Heart left ventricle (tissue), 16 donors: ENCODE measurements around the gene RINL. TPM values are rescaled to one million over a fixed set of nuclear protein-coding genes. Genes with fewer than 3 reads are reported as not detected.
A peak's percentile ranks its signal among the peaks of the same experiment; 100 is the strongest.

Source experiments
- ATAC-seq, 4 donors: fragments of 200-7000 bp; cut with Tn5 transposase; one replicate each; pipeline ENCODE4 v1.9.1; 2020 to 2022; ENCODE audit warnings: moderate library complexity in 4 of 4, mild to moderate bottlenecking in 3 of 4, moderate number of reproducible peaks in 1 of 4
- DNase-seq, 5 donors: peaks; one replicate each; pipeline ENCODE4 v3.0.0-alpha.2; 2020
- H3K27ac ChIP-seq, 12 donors: fragments of 200-600 bp; sonication (generic) in 4 of 12; one replicate each; pipeline versions ENCODE4 v1.5.0 to v1.8.0; 2016 to 2022; ENCODE audit warnings: mild to moderate bottlenecking in 2 of 12
- H3K27me3 ChIP-seq, 9 donors: fragments of 200-600 bp; sonication (generic) in 2 of 9; one replicate each; pipeline versions ENCODE4 v1.5.1 to v1.8.0; 2016 to 2022; ENCODE audit warnings: mild to moderate bottlenecking in 3 of 9
- H3K36me3 ChIP-seq, 9 donors: fragments of 200-600 bp; sonication (generic) in 2 of 9; one replicate each; pipeline versions ENCODE4 v1.5.0 to v1.8.0; 2018 to 2022; ENCODE audit warnings: mild to moderate bottlenecking in 2 of 9
- H3K4me1 ChIP-seq, 12 donors: fragments of 200-600 bp; sonication (generic) in 4 of 12; one replicate each; pipeline versions ENCODE4 v1.5.0 to v1.8.0; 2016 to 2022; ENCODE audit warnings: mild to moderate bottlenecking in 3 of 12
- H3K4me3 ChIP-seq, 12 donors: fragments of 200-600 bp; sonication (generic) in 4 of 12; one replicate each; pipeline versions ENCODE4 v1.5.0 to v1.8.0; 2017 to 2022; ENCODE audit warnings: mild to moderate bottlenecking in 9 of 12, moderate library complexity in 4 of 12
- H3K9me3 ChIP-seq, 12 donors: fragments of 200-600 bp; sonication (generic) in 4 of 12; one replicate each; pipeline versions ENCODE4 v1.5.0 to v1.8.0; 2016 to 2022; ENCODE audit warnings: mild to moderate bottlenecking in 1 of 12
- CTCF ChIP-seq, 12 donors: fragments of 200-600 bp; sonication (generic) in 4 of 12; IDR thresholded peaks; one replicate each; pipeline versions ENCODE4 v1.5.0 to v1.8.0; 2018 to 2022; ENCODE audit warnings: antibody characterized with exemption in 12 of 12, mild to moderate bottlenecking in 5 of 12
- POLR2A ChIP-seq, 2 donors: fragments of 450-650 bp; IDR thresholded peaks; one replicate each; pipeline ENCODE4 v1.6.1; 2017; ENCODE audit warnings: antibody characterized with exemption in 2 of 2, mild to moderate bottlenecking in 2 of 2, moderate library complexity in 2 of 2
- WGBS, 4 donors: extraction: QIAGEN DNeasy Blood & Tissue Kit in 2 of 4; methylation state at CpG; one replicate each; pipeline versions ENCODE4 v1.1.5 to v1.1.7; 2013 to 2018; 5-methylcytosine and 5-hydroxymethylcytosine counted together
- intact Hi-C, 10 donors: fragments of 100-400 bp; cut with DNase I; formaldehyde crosslinking; loops; one replicate each; pipeline versions ENCODE4 v1.11.1 to v1.14.2; 2022
- polyA plus RNA-seq, 2 donors: library from polyadenylated mRNA; stranded (reverse); fragments of 200-250 nt; gene quantifications; one replicate each; pipeline ENCODE4 v1.2.3, GENCODE V29; 2013
- total RNA-seq, 9 donors: library from RNA; depleted of rRNA in 2 of 9; stranded (reverse); fragments of >200 nt in 2 of 9; fragmentation: NEBNext Ultra II Directional in 3 of 9; extraction: Animal tissue kit (Norgen Biotek cat#: 25700) in 3 of 9; gene quantifications; one replicate each; pipeline versions ENCODE4 v1.1.0 to v1.2.4, GENCODE V29; 2016 to 2023
- donor health status: ischemic (EF 13 %, LVEDD 7.1; RV severe dilation, severe dysfunction).
- donor health status: healthy with polysubstance abuse.
- donor health status: DM: no; HTN: yes; CAD: no.
- donor health status: DM: no; HTN: no; CAD: no.
- donor health status: ischemic (EF 25% LVEDD 6.9; RV normal size, moderate dysfunction).
- donor health status: ischemic (EF 25% LVEDD 5.7; RV mildly dilated, moderate dysfunction).
- donor health status: healthy.
- donor health status: DM: yes; HTN: yes; CAD: no.
- donor health status: ischemic (EF 35%, LVEDD 5.7; RV mildly dilated, moderate dysfunction).
- donor health status: nonischemic (EF 11% LVEDD 7.7; RV severe dilation, severe dysfunction).
- donor health status: DM: yes; HTN: yes; CAD: no.
- donor health status: PGD.
- donor health status: ischemic (EF 29% LVEDD 5.4; RV normal size, mild dysfunction).
- donor health status: nonischemic (EF 23%, LVEDD 6.1; RV moderate dilation, normal function).

Gene RINL
- total and polyA plus RNA-seq, 11 donors, result 1.6 to 11.3 (median 4.3) TPM

DNA sequence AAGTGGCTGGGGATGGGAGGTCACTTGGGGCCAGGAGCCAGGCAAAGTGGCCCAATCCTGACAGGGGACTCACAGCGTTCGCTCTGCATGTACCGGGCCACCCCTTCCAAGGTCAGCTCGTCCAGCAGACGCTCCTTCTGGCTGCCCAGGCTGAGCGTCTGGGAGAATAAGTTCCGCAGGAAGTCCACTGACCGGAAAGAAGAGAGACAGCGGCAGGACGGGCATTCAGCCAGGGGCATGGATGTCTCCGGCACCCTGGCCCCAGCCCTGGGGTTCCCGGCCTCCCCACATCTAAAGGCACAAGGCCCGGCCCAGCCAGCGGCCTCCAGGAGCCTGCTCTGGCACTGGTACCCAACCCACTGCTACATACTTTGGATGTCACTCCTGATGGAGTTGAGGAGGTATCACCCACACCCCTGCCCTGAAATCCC, 15.3 kb upstream of the RINL start:
- 56 to 82% (median 65%) methylated on average over 10 to 14 of the region's 14 CpGs for WGBS, 4 donors
- DNase-seq (no peak), ATAC-seq (peak in 1 of 4 donors; percentile 12)
- Histone ChIP-seq H3K27me3 (no peaks in the 10 kb centered on the region), H3K4me1 (peaks cover 2 to 53% (median 10%) of the 10 kb centered on the region in 12 donors), H3K36me3 (peaks cover 0 to 48% (median 27%) of the 10 kb centered on the region in 9 donors), H3K9me3 (no peaks in the 10 kb centered on the region), H3K4me3 (no peak overlapping the region), H3K27ac (peak overlapping the region in 2 of 12 donors; percentile 25 to 41)
- TF ChIP-seq POLR2A (IDR thresholded peaks at IDR 0.05) (no peak), CTCF (IDR thresholded peaks at IDR 0.05) (no peak)
- intact Hi-C loops, result loop anchor here in 1 of 10 donors (10.0 kb wide), 1 partner anchor 59 kb away; the partner anchor contains the start of gene ECH1

GRCh38 chr19:38892841-38893240, 14.8 kb upstream of the RINL start:
- Histone ChIP-seq H3K9me3 (no peaks in the 10 kb centered on the region), H3K27ac (peak overlapping the region in 2 of 12 donors; percentile 25 to 41), H3K36me3 (peaks cover 0 to 53% (median 32%) of the 10 kb centered on the region in 9 donors), H3K4me1 (peaks cover under 1 to 48% (median 6%) of the 10 kb centered on the region in 12 donors), H3K27me3 (no peaks in the 10 kb centered on the region), H3K4me3 (no peak overlapping the region)
- TF ChIP-seq POLR2A (IDR thresholded peaks at IDR 0.05) (no peak), CTCF (IDR thresholded peaks at IDR 0.05) (no peak)
- ATAC-seq, result no peak
- WGBS, 4 donors, result 78 to 85% (median 81%) methylated on average over 5 of the region's 5 CpGs
- intact Hi-C loops, result loop anchor here in 1 of 10 donors (10.0 kb wide), 1 partner anchor 58 kb away; the partner anchor contains the start of gene ECH1
- DNase-seq, result no peak

- intact Hi-C loops, result loop anchor here in 1 of 10 donors (10.0 kb wide), 1 partner anchor 57 kb away; the partner anchor contains the start of gene ECH1
- ATAC-seq, result no peak
Measured at GRCh38 chr19:38891771-38892170, 13.7 kb upstream of the RINL start.

More at GRCh38 chr19:38891771-38892170, 13.7 kb upstream of the RINL start:
- Histone ChIP-seq H3K36me3 (peaks cover 0 to 59% (median 39%) of the 10 kb centered on the region in 9 donors), H3K4me1 (peaks cover 0 to 37% (median 4%) of the 10 kb centered on the region in 12 donors), H3K4me3 (no peak overlapping the region), H3K27ac (peak overlapping the region in 2 of 12 donors; percentile 54 to 57), H3K27me3 (no peaks in the 10 kb centered on the region), H3K9me3 (no peaks in the 10 kb centered on the region)
- no peak for TF ChIP-seq CTCF (IDR thresholded peaks at IDR 0.05)
- no peak for TF ChIP-seq POLR2A (IDR thresholded peaks at IDR 0.05)
- 79 to 95% (median 91%) methylated on average over 5 to 6 of the region's 6 CpGs for WGBS, 4 donors
- DNase-seq, result no peak
